Measurements from ENCODE around the gene AFTPH. TPM values are rescaled to one million over a fixed set of nuclear protein-coding genes. Genes with fewer than 3 reads are reported as not detected.

Gene AFTPH
- total RNA-seq, 3 donors from 2014 or later: 33.4 to 75.8 (median 55.1) TPM

DNA sequence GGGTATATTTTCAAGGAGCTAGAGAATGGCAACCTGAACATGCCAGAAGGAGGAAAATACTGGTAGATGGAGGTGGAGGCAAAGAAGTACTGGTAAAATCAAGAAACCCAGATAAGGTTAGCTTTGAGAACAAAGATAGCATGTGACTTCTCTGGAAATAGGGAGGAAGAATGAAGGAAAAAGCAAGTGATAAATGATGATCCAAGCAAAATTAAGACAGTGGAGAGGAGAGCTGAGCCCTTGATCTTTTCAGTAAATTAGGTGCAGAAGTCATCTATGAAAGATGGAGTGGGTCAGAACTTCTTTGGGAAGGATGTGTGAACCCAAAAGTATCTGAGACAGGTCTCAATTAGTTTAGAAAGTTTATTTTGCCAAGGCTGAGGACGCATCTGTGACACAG lies 25.7 kb upstream of the AFTPH start:
- TF ChIP-seq, protein P1, sequence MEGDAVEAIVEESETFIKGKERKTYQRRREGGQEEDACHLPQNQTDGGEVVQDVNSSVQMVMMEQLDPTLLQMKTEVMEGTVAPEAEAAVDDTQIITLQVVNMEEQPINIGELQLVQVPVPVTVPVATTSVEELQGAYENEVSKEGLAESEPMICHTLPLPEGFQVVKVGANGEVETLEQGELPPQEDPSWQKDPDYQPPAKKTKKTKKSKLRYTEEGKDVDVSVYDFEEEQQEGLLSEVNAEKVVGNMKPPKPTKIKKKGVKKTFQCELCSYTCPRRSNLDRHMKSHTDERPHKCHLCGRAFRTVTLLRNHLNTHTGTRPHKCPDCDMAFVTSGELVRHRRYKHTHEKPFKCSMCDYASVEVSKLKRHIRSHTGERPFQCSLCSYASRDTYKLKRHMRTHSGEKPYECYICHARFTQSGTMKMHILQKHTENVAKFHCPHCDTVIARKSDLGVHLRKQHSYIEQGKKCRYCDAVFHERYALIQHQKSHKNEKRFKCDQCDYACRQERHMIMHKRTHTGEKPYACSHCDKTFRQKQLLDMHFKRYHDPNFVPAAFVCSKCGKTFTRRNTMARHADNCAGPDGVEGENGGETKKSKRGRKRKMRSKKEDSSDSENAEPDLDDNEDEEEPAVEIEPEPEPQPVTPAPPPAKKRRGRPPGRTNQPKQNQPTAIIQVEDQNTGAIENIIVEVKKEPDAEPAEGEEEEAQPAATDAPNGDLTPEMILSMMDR (IDR thresholded peaks at IDR 0.05): no peak
- TF ChIP-seq POLR2AphosphoS5 (IDR thresholded peaks at IDR 0.05) (no peak), POLR2A (IDR thresholded peaks at IDR 0.05) (no peak)
- intact Hi-C loops (cut with DNase I; ENCODE audit: low total_unique reads): no loop called here
- Histone ChIP-seq H3K36me3 (no peaks in the 10 kb centered on the region), H3K27ac (no peak overlapping the region), H3K9me3 (no peaks in the 10 kb centered on the region), H3K4me1 (no peaks in the 10 kb centered on the region), H3K4me3 (no peak overlapping the region), H3K27me3 (no peaks in the 10 kb centered on the region)
- no peak for DNase-seq (ENCODE audit: low spot score in 2 of 2)

- TF ChIP-seq POLR2A (IDR thresholded peaks at IDR 0.05) (no peak), POLR2AphosphoS5 (IDR thresholded peaks at IDR 0.05) (no peak)
- TF ChIP-seq, protein P1 (IDR thresholded peaks at IDR 0.05): no peak
- Histone ChIP-seq H3K27ac (no peak overlapping the region), H3K4me1 (no peaks in the 10 kb centered on the region), H3K4me3 (no peak overlapping the region), H3K27me3 (no peaks in the 10 kb centered on the region), H3K36me3 (no peaks in the 10 kb centered on the region), H3K9me3 (no peaks in the 10 kb centered on the region)
- intact Hi-C loops (cut with DNase I; ENCODE audit: low total_unique reads): no loop called here
- no peak for DNase-seq (ENCODE audit: low spot score in 2 of 2)
Measured at GRCh38 chr2:64500549-64500948, 23.6 kb upstream of the AFTPH start.

- Histone ChIP-seq H3K4me3 (no peak overlapping the region), H3K27me3 (no peaks in the 10 kb centered on the region), H3K4me1 (no peaks in the 10 kb centered on the region), H3K36me3 (no peaks in the 10 kb centered on the region), H3K27ac (no peak overlapping the region), H3K9me3 (no peaks in the 10 kb centered on the region)
- intact Hi-C loops (cut with DNase I; ENCODE audit: low total_unique reads): no loop called here
- TF ChIP-seq POLR2AphosphoS5 (IDR thresholded peaks at IDR 0.05) (no peak), POLR2A (IDR thresholded peaks at IDR 0.05) (no peak)
- TF ChIP-seq, protein P1 (IDR thresholded peaks at IDR 0.05): no peak
- DNase-seq (ENCODE audit: low spot score in 2 of 2): no peak
Measured at GRCh38 chr2:64501946-64502345, 22.2 kb upstream of the AFTPH start.

GRCh38 chr2:64502860-64503259 lies 21.3 kb upstream of the AFTPH start:
- no peak overlapping the region for H3K4me3 ChIP-seq
- no peak overlapping the region for H3K27ac ChIP-seq
- no peaks in the 10 kb centered on the region for H3K9me3 ChIP-seq
- DNase-seq (ENCODE audit: low spot score in 2 of 2): no peak
- no peaks in the 10 kb centered on the region for H3K4me1 ChIP-seq
- no peaks in the 10 kb centered on the region for H3K27me3 ChIP-seq
- TF ChIP-seq, protein P1 (IDR thresholded peaks at IDR 0.05): no peak
- TF ChIP-seq POLR2A (IDR thresholded peaks at IDR 0.05): no peak
- no peak for TF ChIP-seq POLR2AphosphoS5 (IDR thresholded peaks at IDR 0.05)
- intact Hi-C loops (cut with DNase I; ENCODE audit: low total_unique reads): no loop called here
- no peaks in the 10 kb centered on the region for H3K36me3 ChIP-seq

DNA sequence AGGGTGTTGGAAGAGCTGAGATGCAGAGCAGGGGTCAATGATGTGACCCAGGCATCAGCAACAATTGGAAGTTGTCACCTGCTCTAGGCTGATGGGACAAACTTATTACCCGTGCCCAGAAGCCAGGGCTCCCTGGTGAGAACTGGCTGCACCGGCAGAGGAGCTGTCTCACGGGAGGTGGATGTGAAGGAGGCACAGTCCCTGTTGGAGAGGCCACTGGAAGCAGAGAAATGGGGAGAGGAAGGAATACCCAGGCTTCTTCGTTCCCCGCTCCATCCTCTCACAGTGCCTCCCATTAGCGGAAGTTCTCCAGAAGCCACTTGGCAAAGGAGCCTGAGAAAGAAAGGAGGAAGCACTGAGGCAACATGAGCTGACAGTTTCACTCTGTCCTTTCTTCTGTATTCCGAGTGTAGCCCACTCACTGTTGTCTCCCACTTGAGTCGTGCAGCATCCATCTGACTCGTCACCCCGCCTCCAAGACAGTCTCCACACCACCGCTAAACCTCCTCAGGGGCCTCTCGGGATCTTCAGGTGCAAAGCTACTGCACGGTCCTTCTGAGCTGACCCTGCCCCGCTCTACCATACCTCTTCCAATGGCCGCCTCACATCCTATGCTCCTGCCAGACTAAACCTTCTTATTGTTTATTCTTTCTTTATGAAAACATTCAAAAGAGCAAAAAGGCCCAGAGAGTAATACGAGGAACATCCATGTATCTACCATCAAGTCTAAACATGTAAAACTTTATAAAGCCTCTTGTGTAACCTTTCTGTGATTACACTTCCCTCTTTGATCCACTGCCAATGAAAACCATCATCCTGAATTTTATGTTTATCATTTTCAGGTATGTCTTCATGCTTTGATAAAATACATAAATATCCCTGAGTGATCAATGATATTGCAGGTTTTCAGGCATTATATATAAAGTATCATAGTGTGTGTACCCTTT lies 19.1 kb upstream of the AFTPH start:
- Histone ChIP-seq H3K4me3 (no peak overlapping the region), H3K27ac (no peak overlapping the region), H3K36me3 (no peaks in the 10 kb centered on the region), H3K4me1 (no peaks in the 10 kb centered on the region), H3K9me3 (no peaks in the 10 kb centered on the region), H3K27me3 (no peaks in the 10 kb centered on the region)
- DNase-seq (ENCODE audit: low spot score in 2 of 2): no peak
- intact Hi-C loops (cut with DNase I; ENCODE audit: low total_unique reads): no loop called here
- TF ChIP-seq, protein P1 (IDR thresholded peaks at IDR 0.05): no peak
- TF ChIP-seq POLR2A (IDR thresholded peaks at IDR 0.05): no peak
- no peak for TF ChIP-seq POLR2AphosphoS5 (IDR thresholded peaks at IDR 0.05)
